Mesodermal cell (in vitro differentiated cells): ENCODE results near the gene SLC25A6.
A peak's percentile ranks its signal among the peaks of the same experiment; 100 is the strongest.

Experiments
- H3K27ac ChIP-seq: 2 replicates; pipeline ENCODE4 v1.7.0; 2013; ENCODE audit warnings: mild to moderate bottlenecking, low read depth, low read length, moderate library complexity; ENCODE audit not compliant: severe bottlenecking
- H3K36me3 ChIP-seq: 2 replicates; pipeline ENCODE4 v1.7.1; 2013; ENCODE audit warnings: mild to moderate bottlenecking, low read length, moderate library complexity; ENCODE audit not compliant: control insufficient read depth, insufficient read depth
- H3K4me1 ChIP-seq: one replicate; pipeline ENCODE4 v1.7.1; 2013; ENCODE audit warnings: mild to moderate bottlenecking, low read length; ENCODE audit not compliant: insufficient read depth, control insufficient read depth, poor library complexity, severe bottlenecking
- H3K4me3 ChIP-seq: 2 replicates; pipeline ENCODE4 v1.7.0; 2013; ENCODE audit warnings: low read length, control low read depth, mild to moderate bottlenecking; ENCODE audit not compliant: insufficient read depth, poor library complexity, severe bottlenecking; ENCODE audit errors: extremely low read depth
- H3K9me3 ChIP-seq: 2 replicates; pipeline ENCODE4 v1.7.1; 2013; ENCODE audit warnings: mild to moderate bottlenecking, low read length, moderate library complexity; ENCODE audit not compliant: control insufficient read depth
- WGBS, 2 experiments: methylation state at CpG; one replicate each; pipeline ENCODE4 v1.1.5; 2013; ENCODE audit warnings: missing lambda C conversion rate in 2 of 2; ENCODE audit not compliant: insufficient coverage in 2 of 2; 5-methylcytosine and 5-hydroxymethylcytosine counted together

Gene SLC25A6

DNA sequence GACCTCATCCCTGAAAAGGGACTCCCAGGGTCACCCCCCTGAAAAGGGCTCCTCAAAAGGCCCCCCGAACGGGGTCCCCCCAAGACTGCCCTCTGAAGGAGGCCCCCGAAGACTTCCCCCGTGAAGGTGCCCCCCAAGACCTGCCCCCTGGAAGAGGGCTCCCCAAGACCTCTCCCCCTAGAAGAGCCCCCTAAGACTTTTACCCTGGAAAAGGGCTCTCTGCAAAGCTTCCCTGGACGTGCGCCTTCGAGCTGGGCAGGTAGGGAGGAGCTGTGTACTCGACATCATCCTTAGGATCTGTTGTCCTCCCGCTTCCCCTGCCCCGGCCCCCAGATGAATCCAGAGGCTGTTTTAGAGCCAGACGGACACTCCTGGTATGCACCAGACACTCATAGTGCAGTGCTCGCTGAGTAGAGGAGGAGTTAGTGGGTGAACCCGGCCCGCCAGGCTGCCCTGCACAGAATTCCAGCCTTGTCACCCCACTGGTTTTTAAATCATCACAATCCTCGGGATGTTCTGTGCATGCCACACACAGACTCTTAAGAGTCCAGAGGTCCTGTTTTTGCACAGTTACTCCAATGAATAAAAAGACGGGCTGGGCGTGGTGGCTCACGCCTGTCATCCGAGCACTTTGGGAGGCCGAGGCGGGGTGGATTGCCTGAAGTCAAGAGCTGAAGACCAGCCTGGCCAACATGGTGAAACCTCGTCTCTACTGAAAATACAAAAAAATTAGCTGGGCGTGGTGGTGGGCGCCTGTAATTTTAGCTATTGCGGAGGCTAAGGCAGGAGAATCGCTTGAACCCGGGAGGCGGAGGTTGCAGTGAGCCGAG lies 5.7 kb upstream of the SLC25A6 start:
- Histone ChIP-seq H3K4me3 (no peak overlapping the region), H3K4me1 (peaks cover 19% of the 10 kb centered on the region), H3K27ac (no peak overlapping the region), H3K36me3 (peaks cover 63% of the 10 kb centered on the region), H3K9me3 (no peaks in the 10 kb centered on the region)
- WGBS, 2 experiments, result 93 to 95% methylated on average over 20 to 24 of the region's 29 CpGs

DNA sequence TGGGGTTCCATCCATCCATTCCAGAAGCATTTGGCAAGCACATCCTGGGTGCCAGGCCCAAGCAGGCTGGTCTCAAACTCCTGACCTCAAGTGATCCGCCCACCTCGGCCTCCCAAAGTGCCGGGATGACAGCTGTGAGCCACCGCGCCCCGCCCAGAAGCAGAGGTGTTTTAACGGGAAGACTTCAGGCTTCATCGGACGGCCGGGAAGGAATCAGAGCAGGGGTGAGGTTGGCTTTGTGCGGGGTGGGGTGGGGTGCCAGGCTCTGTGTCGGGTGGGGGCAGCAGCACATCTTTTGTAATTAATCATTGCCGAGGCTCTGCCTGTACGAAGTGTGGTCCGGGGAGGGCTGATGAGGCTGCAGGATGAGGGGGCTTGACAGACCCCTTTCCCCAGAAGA lies 5.1 kb upstream of the SLC25A6 start:
- 92 to 98% methylated on average over 8 to 14 of the region's 15 CpGs for WGBS, 2 experiments
- no peak overlapping the region for H3K27ac ChIP-seq
- H3K9me3 ChIP-seq, result no peaks in the 10 kb centered on the region
- peaks cover 19% of the 10 kb centered on the region for H3K4me1 ChIP-seq
- H3K36me3 ChIP-seq, result peaks cover 59% of the 10 kb centered on the region
- no peak overlapping the region for H3K4me3 ChIP-seq

DNA sequence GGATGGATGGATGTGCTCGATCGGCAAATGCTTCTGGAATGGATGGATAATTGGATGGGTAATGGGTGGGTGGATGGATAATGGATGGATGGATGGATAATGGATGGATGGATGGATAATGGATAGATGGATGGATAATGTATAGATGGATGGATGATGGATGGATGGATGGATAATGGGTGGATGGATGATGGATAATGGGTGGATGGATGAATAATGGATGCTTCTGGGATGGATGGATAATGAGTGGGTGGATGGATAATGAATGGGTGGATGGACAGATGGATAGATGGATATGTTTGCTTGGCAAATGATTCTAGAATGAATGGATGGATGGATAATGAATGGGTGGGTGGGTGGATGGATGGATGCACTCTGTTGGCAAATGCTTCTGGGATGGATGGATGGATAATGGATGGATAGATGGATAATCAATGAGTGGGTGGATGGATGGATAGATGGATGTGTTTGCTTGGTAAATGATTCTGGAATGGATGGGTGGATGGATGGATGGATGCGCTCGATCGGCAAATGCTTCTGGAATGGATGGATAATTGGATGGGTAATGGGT lies 3.8 kb upstream of the SLC25A6 start:
- 99 to 100% methylated on average over 5 of the region's 5 CpGs for WGBS, 2 experiments

DNA sequence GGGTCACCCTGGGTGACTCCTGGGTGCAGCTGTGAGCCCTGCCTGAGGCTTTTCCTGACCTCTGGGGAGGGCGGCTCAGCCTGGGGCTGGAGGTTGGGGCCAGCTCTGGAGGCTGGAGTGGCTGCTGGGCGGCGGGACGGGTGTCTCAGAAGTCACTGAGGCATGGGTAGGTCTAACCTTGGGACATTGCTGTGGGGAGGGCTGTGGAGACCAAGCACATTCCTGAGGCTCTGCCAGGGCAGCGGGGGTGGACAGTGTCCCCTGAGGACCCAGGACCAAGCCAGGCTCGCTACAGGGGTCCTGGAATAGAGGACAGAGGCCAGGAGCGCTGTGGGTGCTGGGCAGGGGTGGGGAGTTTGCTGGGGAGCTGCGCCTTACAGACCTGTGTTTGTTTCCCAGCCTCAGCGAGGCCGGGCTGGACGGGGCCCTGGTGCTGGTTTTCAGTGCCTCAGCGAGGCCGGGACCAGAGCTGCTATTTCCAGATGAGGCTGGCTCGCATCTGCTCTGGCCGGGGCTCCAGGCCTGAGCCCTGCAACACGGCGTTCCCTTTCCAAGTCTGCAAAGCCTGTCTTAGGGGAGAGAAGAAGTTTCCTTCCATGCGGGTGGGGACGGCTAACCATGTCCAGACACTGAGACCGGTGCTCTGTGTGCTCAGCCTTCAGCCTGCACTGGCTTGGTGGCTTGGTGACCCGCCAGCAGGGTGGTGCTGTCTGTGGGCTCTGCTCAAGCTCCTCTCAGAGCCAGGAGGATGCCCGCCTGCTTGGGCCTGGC lies 3.0 kb upstream of the SLC25A6 start:
- no peak overlapping the region for H3K4me3 ChIP-seq
- H3K27ac ChIP-seq, result no peak overlapping the region
- peaks cover 53% of the 10 kb centered on the region for H3K36me3 ChIP-seq
- no peaks in the 10 kb centered on the region for H3K9me3 ChIP-seq
- 90 to 97% methylated on average over 18 to 22 of the region's 22 CpGs for WGBS, 2 experiments
- peaks cover 25% of the 10 kb centered on the region for H3K4me1 ChIP-seq

More for the DNA sequence above, 3.8 kb upstream of the SLC25A6 start:
- Histone ChIP-seq H3K36me3 (peaks cover 52% of the 10 kb centered on the region), H3K4me1 (peaks cover 19% of the 10 kb centered on the region), H3K9me3 (no peaks in the 10 kb centered on the region), H3K4me3 (no peak overlapping the region), H3K27ac (no peak overlapping the region)

DNA sequence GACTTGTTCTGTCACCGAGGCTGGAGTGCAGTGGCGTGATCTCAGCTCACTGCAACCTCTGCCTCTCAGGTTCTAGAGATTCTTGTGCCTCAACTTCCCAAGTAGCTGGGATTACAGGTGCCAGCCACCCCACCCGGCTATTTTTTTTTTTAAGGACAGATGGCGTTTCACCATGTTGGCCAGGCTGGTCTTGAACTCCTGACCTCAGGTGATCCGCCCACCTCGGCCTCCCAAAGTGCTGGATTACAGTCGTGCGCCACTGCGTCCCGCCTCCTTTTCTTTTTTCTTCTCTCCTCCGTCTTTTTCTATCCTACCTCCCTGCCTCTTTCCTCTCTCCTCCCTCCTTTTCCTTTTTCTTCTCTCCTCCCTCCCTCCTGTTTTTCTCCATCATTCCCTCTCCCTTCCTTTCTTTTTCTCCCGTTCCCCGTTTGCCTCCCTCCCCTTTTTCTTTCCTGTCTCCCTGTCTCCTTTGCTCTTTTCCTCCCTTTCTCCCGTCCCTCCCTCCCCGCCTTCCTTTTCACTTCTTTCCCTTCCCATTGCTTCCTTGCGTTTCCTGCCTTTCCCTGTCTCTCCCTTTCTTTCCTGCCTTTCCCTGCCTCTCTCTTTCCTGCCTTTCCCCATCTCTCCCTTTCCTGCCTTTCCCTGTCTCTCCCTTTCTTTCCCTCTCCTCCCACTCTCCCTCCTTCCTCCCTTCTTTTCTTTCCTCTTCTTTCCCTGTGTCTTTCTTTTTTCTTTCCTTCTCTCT lies 2.1 kb upstream of the SLC25A6 start:
- H3K4me3 ChIP-seq, result peak overlapping the region; percentile 59
- no peaks in the 10 kb centered on the region for H3K9me3 ChIP-seq
- no peak overlapping the region for H3K27ac ChIP-seq
- peaks cover 60% of the 10 kb centered on the region for H3K36me3 ChIP-seq
- H3K4me1 ChIP-seq, result peaks cover 32% of the 10 kb centered on the region
- WGBS, 2 experiments, result 71 to 73% methylated on average over 16 of the region's 16 CpGs

DNA sequence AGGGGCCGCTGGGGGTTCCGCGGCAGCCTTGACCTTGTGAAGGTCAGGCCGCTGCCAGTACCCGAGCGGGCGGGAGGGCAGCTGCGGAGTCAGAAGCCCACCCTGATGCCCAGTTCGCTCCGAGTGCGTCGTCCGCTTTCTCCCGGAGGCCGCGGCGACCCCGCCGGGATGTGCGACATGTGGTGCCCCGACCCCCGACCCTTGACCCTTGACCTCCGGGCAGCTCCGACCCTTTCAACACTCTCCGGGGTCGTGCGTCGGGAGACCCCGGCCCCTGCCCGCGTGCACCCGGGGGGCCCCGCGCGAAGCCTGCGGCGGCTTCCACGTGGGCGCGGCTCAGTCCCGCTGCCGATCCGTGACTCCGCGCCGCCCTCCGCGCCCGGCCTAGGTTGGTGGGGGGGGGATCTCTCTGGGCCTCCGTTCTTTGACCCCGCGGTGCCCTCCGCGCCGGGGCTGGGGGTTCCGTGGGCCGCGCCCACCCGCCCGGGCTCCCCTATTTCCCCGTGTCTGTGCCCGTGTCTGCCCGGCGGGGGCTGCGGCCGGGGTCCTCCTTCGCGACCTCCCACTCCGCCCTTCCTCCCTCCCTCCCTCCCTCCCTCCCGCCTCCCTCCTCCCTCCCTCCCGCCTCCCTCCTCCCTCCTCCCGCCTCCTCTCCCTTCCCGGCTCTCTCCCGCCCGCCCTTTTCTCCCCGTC lies 609 bp upstream of the SLC25A6 start:
- WGBS, 2 experiments, result 0% methylated on average over 28 to 36 of the region's 76 CpGs
- Histone ChIP-seq H3K36me3 (peaks cover 64% of the 10 kb centered on the region), H3K4me3 (peak overlapping the region; percentile 99), H3K4me1 (peaks cover 36% of the 10 kb centered on the region), H3K9me3 (no peaks in the 10 kb centered on the region), H3K27ac (peak overlapping the region; percentile 99)

DNA sequence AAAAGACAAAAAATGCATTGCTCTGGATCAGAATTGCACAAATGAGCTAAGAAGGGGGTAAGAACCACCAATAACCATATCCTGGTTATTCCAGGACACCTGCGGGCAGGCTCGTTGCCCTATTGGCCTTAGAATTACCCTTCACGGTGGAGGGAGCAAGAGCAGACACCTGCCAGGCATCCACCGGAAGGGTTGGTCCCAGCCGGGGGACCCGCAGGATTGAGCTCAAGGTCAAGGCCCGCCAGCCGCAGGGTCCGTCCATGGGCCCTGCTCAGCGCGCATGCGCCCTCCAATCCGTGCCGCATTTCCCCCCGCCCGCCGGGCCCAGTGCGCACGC lies 575 bp downstream of the SLC25A6 start:
- 0% methylated on average over 18 to 19 of the region's 19 CpGs for WGBS, 2 experiments
- H3K27ac ChIP-seq, result peak overlapping the region; percentile 99
- H3K9me3 ChIP-seq, result no peaks in the 10 kb centered on the region
- peak overlapping the region; percentile 99 for H3K4me3 ChIP-seq
- H3K4me1 ChIP-seq, result peaks cover 36% of the 10 kb centered on the region
- peaks cover 66% of the 10 kb centered on the region for H3K36me3 ChIP-seq

DNA sequence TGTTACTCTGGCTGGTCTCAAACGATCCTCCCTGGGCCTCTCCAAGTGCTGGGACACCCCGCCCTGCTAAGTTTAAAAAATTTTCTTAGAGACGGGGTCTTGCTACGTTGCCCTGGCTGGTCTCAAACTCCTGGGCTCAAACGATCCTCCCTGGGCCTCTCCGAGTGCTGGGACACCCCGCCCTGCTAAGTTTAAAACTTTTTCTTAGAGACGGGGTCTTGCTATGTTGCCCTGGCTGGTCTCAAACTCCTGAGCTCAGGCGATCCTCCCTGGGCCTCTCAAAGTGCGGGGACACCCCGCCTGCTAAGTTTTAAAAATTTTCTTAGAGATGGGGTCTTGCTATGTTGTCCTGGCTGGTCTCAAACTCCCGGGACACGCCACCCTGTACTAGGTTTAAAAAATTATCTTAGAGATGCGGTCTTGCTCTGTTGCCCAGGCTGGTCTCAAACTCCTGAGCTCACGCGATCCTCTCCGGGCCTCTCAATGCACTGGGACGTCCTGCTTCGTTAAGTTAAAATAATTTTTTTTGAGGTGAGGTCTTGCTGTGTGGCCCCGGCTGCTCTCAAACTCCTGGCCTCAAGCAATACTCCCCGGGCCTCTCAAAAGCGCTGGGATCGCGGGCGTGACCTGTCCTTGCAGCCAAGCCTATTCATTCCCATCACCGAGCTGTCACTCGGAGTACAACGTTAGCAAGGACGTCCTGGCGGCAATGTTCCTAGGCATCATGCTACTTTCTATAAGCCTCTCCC lies 1.1 kb downstream of the SLC25A6 start:
- Histone ChIP-seq H3K27ac (peak overlapping the region; percentile 99), H3K36me3 (peaks cover 66% of the 10 kb centered on the region), H3K4me3 (peak overlapping the region; percentile 99)

DNA sequence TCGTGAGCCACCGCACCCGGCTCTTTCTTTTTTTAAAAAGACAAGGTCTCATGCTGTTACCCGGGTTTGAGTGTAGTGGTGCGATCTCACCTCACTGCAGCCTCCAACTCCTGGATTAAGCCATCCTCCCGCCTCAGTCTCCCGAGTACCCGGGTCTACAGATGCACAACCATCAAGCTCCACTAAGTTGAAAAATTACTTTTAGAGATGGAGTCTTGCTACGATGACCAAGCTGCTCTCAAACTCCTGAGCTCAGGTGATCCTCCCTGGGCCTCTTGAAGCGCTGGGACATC lies 2.0 kb downstream of the SLC25A6 start:
- Histone ChIP-seq H3K27ac (no peak overlapping the region), H3K4me3 (peak overlapping the region; percentile 3), H3K36me3 (peaks cover 66% of the 10 kb centered on the region), H3K9me3 (no peaks in the 10 kb centered on the region), H3K4me1 (peaks cover 32% of the 10 kb centered on the region)
- WGBS, 2 experiments, result 92 to 97% methylated on average over 10 of the region's 10 CpGs

More for the DNA sequence above, 1.1 kb downstream of the SLC25A6 start:
- 59 to 65% methylated on average over 25 to 28 of the region's 30 CpGs for WGBS, 2 experiments
- peaks cover 36% of the 10 kb centered on the region for H3K4me1 ChIP-seq
- no peaks in the 10 kb centered on the region for H3K9me3 ChIP-seq
